GM19328 (cell line): Measurements from ENCODE around the gene GPBAR1.
"Not testable (repeated sequence)": the region's sequence is repeated elsewhere in the genome, so short reads cannot be mapped to it uniquely, and the experiment has no call there.

Experiments
- ATAC-seq: cut with Tn5 transposase; IDR thresholded peaks from one replicate; pipeline ENCODE4 v1.9.1; 2021; ENCODE audit warnings: mild to moderate bottlenecking, moderate library complexity; ENCODE audit not compliant: unreplicated experiment

The GPBAR1 gene

GRCh38 chr2:218306184-218306920 lies 45.5 kb downstream of the GPBAR1 start:
- ATAC-seq, result no peak

GRCh38 chr2:218307415-218308090 lies 46.7 kb downstream of the GPBAR1 start:
- no peak for ATAC-seq

- ATAC-seq, result no peak
These were observed 50.2 kb downstream of the GPBAR1 start for GRCh38 chr2:218310853-218311540.

- not testable (repeated sequence) for ATAC-seq
These were observed 50.9 kb downstream of the GPBAR1 start for GRCh38 chr2:218311541-218312266.

GRCh38 chr2:218312267-218312756 lies 51.5 kb downstream of the GPBAR1 start:
- ATAC-seq, result no peak

GRCh38 chr2:218313356-218313755 lies 52.5 kb downstream of the GPBAR1 start:
- no peak for ATAC-seq
